ENCODE measurements around the gene SPACA7. TPM values are rescaled to one million over a fixed set of nuclear protein-coding genes. Genes with fewer than 3 reads are reported as not detected.
A peak's percentile ranks its signal among the peaks of the same experiment; 100 is the strongest.

The SPACA7 gene
- total and polyA plus RNA-seq, 11 donors: not detected

DNA sequence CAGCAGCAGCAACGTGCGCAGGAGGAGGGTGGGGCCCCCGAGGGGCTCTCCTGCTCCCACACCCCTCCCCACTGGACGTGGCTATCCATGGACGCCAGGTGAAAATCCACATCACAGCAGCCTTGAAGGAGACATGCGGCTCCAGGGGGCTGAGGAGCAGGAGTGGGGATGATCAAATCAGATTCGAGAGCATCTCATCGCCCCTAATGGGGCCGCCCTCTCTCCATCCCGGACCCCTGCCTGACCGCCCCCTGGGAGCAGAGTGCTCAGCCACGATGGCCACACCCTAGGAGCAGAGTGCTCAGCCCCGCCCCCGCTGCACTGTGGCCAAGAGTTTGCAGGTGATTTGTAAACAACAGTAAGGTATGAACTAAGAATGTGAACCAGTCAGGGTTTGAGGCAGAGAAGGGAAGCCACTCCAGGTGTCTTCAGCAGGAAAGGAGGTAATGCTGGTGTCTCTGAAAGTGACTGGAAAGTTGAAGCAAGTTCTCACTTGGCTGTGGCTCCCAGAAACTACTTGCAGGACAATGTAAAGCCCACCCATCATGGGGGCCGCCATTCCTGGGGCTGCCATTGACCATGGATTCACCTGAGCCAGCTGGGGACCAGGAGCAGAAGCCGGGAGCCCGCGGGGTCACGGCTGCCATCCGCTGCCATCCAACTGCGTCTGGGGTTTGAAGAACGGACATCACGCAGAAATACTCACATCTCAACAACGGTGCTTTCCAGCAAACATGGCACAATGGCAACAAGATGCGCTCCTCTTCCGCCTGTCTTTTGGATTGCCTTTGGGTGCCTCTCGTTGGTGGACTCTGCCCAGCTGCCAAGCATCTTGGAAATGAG, 71.8 kb downstream of the SPACA7 start:
- Histone ChIP-seq H3K9me3 (no peaks in the 10 kb centered on the region), H3K27ac (no peak overlapping the region), H3K36me3 (no peaks in the 10 kb centered on the region), H3K4me3 (no peak overlapping the region), H3K4me1 (peaks cover 0 to 8% (median 0%) of the 10 kb centered on the region in 12 donors), H3K27me3 (peaks cover 0 to 51% (median 17%) of the 10 kb centered on the region in 9 donors)
- DNase-seq: peak in 1 of 5 donors; percentile 44
- ATAC-seq: no peak
- no peak for TF ChIP-seq POLR2A (IDR thresholded peaks at IDR 0.05)
- TF ChIP-seq, protein P1, sequence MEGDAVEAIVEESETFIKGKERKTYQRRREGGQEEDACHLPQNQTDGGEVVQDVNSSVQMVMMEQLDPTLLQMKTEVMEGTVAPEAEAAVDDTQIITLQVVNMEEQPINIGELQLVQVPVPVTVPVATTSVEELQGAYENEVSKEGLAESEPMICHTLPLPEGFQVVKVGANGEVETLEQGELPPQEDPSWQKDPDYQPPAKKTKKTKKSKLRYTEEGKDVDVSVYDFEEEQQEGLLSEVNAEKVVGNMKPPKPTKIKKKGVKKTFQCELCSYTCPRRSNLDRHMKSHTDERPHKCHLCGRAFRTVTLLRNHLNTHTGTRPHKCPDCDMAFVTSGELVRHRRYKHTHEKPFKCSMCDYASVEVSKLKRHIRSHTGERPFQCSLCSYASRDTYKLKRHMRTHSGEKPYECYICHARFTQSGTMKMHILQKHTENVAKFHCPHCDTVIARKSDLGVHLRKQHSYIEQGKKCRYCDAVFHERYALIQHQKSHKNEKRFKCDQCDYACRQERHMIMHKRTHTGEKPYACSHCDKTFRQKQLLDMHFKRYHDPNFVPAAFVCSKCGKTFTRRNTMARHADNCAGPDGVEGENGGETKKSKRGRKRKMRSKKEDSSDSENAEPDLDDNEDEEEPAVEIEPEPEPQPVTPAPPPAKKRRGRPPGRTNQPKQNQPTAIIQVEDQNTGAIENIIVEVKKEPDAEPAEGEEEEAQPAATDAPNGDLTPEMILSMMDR (IDR thresholded peaks at IDR 0.05): no peak
- intact Hi-C loops (cut with DNase I): loop anchor here in 2 of 10 donors (10.0 kb wide), 2 partner anchors 157 to 383 kb away; partner anchors contain the start of gene SOX1 (in 1 of the 2)
- 74 to 86% (median 80%) methylated on average over 16 to 27 of the region's 27 CpGs for WGBS, 4 donors

DNA sequence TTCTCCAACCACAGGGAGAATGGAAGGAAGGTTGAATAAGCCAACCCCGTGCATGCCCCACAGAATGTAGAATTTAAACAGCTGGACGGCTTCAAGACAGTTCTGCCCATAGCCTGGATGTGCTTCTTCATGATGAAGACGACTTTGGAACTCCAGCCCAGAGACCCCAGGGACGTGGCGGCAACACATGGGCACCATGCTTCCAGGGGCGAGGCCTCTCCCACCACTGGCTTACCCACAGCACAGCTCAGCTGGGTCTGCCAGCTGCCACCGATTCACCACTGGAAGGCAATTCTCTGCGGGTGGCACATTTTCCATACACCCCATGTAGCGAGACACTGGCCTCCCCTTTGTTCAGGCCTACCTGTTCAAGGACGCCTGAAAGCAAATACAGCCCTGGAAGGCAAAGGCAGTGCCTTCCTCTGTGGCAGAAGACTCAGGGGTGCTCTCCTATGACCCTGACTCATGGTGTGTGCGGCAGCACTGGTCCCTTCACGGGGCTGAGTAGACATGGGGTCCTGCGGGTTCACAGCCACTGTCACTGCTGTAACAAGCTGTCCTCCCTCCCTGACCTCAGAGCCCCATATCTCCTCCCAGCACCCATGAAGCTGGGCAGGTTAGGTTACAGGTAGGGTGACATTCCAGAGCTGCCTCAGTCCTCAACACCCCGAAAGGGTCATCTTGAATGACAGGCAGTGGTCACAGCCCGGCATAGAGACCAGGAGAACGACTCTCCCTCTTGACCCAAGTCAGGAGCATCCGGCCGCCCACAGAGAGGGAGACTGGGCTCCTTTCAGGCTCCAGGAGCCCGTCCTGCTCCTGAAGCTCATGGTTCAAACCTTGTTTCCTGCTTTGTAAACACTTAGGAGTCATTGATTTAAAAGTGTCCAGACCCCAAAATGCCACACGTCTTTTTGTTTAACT, 72.7 kb downstream of the SPACA7 start:
- intact Hi-C loops (cut with DNase I): loop anchor here in 2 of 10 donors (10.0 kb wide), 2 partner anchors 156 to 384 kb away; partner anchors contain the start of gene SOX1 (in 1 of the 2)

DNA sequence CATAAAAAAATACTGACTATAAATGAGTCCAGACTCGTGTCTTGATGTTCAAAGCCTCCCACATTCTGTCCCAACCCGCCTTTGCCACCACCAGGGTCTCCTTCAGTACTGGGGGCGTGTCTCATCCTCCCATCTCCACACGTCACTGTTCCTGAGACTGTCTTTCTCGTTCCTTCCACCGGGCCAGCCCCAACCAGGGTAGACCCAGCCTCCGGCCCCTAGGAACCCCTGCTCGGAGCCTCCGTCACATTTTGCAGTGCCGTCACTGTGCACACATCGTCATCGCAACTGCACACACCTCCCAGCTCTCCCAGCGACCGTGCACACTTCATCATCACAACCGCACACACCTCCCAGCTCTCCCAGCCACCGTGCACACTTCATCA, 73.4 kb downstream of the SPACA7 start:
- no peak overlapping the region for H3K4me3 ChIP-seq
- no peaks in the 10 kb centered on the region for H3K36me3 ChIP-seq
- ATAC-seq (no peak), DNase-seq (peak in 1 of 5 donors; percentile 42)
- 69 to 73% (median 72%) methylated on average over 15 to 16 of the region's 16 CpGs for WGBS, 4 donors
- TF ChIP-seq POLR2A (IDR thresholded peaks at IDR 0.05): no peak
- TF ChIP-seq, protein P1 (IDR thresholded peaks at IDR 0.05): no peak
- intact Hi-C loops (cut with DNase I): loop anchor here in 2 of 10 donors (10.0 kb wide), 2 partner anchors 155 to 385 kb away; partner anchors contain the start of gene SOX1 (in 1 of the 2)
- H3K9me3 ChIP-seq: no peaks in the 10 kb centered on the region
- no peak overlapping the region for H3K27ac ChIP-seq
- no peaks in the 10 kb centered on the region for H3K4me1 ChIP-seq
- peaks cover 0 to 35% (median 8%) of the 10 kb centered on the region in 9 donors for H3K27me3 ChIP-seq

More for the DNA sequence above, 72.7 kb downstream of the SPACA7 start:
- H3K27ac ChIP-seq: no peak overlapping the region
- ATAC-seq (no peak), DNase-seq (peak in 1 of 5 donors; percentile 36)
- H3K27me3 ChIP-seq: peaks cover 0 to 42% (median 10%) of the 10 kb centered on the region in 9 donors
- no peaks in the 10 kb centered on the region for H3K9me3 ChIP-seq
- no peak overlapping the region for H3K4me3 ChIP-seq
- WGBS, 4 donors: 71 to 81% (median 78%) methylated on average over 17 to 20 of the region's 20 CpGs
- peaks cover 0 to 2% (median 0%) of the 10 kb centered on the region in 12 donors for H3K4me1 ChIP-seq
- TF ChIP-seq, protein P1 (IDR thresholded peaks at IDR 0.05): no peak
- no peak for TF ChIP-seq POLR2A (IDR thresholded peaks at IDR 0.05)
- no peaks in the 10 kb centered on the region for H3K36me3 ChIP-seq
